Activated CD4-positive, alpha-beta T cell treated with anti-CD3 and anti-CD28 coated beads, Interleukin-2, amount 10 ng/mL, durations not matched to agents 24 days and 14 days (primary cell): ENCODE results near the gene IGF1R. TPM values are rescaled to one million over a fixed set of nuclear protein-coding genes. Genes with fewer than 3 reads are reported as not detected.
"Not testable (repeated sequence)": the region's sequence is repeated elsewhere in the genome, so short reads cannot be mapped to it uniquely, and the experiment has no call there.

ENCODE experiments used
- DNase-seq: peaks from one replicate; pipeline ENCODE4 v3.0.0; 2022
- H3K27ac Mint-ChIP-seq: one replicate; pipeline ENCODE4 v1.8.0; 2022; ENCODE audit warnings: mild to moderate bottlenecking, mixed read lengths
- H3K27me3 Mint-ChIP-seq: one replicate; pipeline ENCODE4 v1.8.0; 2022; ENCODE audit warnings: mixed read lengths
- H3K36me3 Mint-ChIP-seq: one replicate; pipeline ENCODE4 v1.8.0; 2022; ENCODE audit warnings: low read depth, mild to moderate bottlenecking, mixed read lengths
- H3K4me1 Mint-ChIP-seq: one replicate; pipeline ENCODE4 v1.8.0; 2021; ENCODE audit warnings: mixed read lengths
- H3K4me3 Mint-ChIP-seq: one replicate; pipeline ENCODE4 v1.8.0; 2022; ENCODE audit warnings: mild to moderate bottlenecking, moderate library complexity, mixed read lengths
- H3K9me3 Mint-ChIP-seq: one replicate; pipeline ENCODE4 v1.8.0; 2021; ENCODE audit warnings: mixed read lengths
- intact Hi-C: fragments of 100-400 bp; cut with micrococcal nuclease; formaldehyde crosslinking; loops from one replicate; pipeline ENCODE4 v1.15.1; 2023
- total RNA-seq: library from RNA; stranded (reverse); gene quantifications from 2 replicates; pipeline ENCODE4 v1.2.3, GENCODE V29; 2022

The IGF1R gene
- 35.3 and 36.6 TPM in 2 replicates for total RNA-seq

DNA sequence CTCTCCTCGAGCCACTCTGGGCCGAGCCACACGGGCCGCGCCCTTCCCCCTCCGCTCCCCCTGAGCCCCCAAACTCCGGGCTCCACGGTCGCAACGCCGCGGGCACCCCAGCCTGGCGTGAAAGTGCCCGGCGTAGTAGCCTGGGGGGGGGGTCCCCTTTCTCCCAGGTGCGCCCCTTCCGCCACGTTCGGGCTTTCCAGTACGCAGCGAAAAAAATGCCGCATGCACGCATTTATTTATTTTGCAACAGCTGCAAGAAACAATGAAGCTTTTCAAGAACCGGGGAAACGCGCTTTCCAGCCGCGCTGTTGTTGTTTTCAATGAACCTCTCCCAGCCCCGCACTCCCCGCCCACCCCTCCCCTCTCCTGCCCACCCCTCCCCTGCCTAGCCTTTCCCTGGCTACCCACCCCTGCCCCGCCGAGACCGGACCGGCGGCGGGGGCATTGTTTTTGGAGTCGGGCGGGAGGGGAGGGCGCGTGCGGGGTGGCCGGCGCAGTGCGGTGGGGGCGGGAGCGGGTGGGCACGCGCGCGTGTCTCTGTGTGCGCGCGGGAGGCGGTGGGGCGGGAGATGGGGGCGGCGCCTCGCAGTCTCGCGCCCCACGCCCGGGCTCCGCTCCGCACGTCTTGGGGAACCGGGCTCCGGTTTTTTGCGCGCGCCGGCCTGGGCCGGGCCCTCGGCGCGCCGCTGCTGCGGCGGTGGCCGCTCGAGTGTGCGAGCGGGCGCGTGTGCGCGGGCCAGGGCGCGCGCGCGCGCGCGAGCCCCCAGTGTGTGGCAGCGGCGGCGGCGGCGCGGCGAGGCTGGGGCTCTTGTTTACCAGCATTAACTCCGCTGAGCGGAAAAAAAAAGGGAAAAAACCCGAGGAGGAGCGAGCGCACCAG is at the start of gene IGF1R:
Gene IGF1R (plus strand): TSS at position 766 of the 880 bp plus-strand sequence. CDS start 1,043 bp downstream, outside the sequence.
- intact Hi-C loops: loop anchor here (1.0 to 10.0 kb wide), 6 partner anchors 47 to 1954 kb away; partner anchors contain the start of genes ARRDC4, ASB7 and LINS1
- Mint-ChIP-seq H3K9me3 (no peaks in the 10 kb centered on the region), H3K27me3 (peaks cover 55% of the 10 kb centered on the region), H3K4me1 (peaks cover 30% of the 10 kb centered on the region), H3K27ac (peak within 1 kb of the TSS; percentile 95), H3K4me3 (peak within 1 kb of the TSS; percentile 85), H3K36me3 (no peaks in the 10 kb centered on the region)
- DNase-seq: peak; percentile 98

DNA sequence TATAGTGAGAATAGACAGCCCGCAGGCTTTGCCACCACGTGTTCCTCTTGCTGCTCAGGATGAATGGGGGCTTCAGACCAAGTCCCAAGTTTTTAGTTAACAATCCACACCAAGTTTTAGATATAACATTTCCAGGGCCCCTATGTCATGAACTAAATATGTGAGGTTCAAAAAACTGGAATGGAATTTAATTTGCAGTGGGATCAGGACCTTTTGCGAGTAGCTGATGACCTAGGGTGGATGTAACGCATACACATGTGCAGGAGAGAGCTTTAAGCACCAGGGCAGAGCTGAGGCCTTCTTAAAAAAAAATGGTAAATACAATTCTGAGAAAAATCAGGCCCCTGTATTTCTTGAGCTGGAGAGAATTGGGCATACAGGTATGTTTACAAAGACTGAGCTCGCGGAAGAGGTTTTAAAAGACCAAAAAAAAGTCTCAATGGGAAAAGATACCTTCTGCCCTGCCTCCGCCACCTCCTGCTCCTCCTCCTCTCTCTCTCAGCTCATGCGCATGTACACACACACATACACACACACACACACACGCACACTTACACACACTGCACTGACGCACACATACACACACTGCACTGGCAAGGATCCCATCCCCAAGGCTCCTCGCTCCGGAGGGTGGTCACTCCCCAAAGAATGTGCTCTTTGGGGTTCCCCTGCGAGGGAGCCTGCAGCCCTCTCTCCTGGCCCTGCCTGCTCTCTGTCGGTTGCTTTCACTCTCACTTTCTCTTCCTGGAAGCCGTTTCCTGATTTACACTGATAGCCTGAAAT is 48.2 kb upstream of the IGF1R start:
- Mint-ChIP-seq H3K27ac (peak overlapping the region; percentile 88), H3K9me3 (no peaks in the 10 kb centered on the region), H3K36me3 (no peaks in the 10 kb centered on the region), H3K4me1 (peaks cover 15% of the 10 kb centered on the region), H3K4me3 (peak overlapping the region; percentile 87), H3K27me3 (peaks cover 9% of the 10 kb centered on the region)
- intact Hi-C loops: loop anchor here (2.0 kb wide), 1 partner anchor 49 kb away; the partner anchor contains the start of gene IGF1R
- peak; percentile 85 for DNase-seq

DNA sequence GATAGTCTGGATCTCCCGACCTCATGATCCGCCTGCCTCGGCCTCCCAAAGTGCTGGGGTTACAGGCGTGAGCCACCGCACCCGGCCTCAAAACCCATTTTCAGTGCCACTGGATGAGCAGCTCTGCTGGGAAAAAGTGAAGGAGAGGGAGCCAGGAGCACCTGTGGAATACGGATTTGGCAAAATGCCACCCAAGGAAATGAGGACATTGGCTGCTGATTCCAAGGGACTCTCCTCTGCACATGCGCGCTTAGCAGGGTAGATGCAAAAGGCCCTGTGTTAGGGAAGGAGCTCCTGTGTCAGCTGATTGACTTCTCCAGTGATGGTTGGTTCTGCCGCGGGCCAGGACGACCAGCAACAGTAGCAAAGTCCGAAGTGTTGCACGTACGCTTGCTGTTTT is 43.4 kb upstream of the IGF1R start:
- Mint-ChIP-seq H3K27me3 (peaks cover 4% of the 10 kb centered on the region), H3K27ac (no peak overlapping the region), H3K4me3 (no peak overlapping the region), H3K9me3 (no peaks in the 10 kb centered on the region), H3K4me1 (peaks cover 11% of the 10 kb centered on the region), H3K36me3 (no peaks in the 10 kb centered on the region)
- DNase-seq: peak; percentile 40
- intact Hi-C loops: no loop called here

DNA sequence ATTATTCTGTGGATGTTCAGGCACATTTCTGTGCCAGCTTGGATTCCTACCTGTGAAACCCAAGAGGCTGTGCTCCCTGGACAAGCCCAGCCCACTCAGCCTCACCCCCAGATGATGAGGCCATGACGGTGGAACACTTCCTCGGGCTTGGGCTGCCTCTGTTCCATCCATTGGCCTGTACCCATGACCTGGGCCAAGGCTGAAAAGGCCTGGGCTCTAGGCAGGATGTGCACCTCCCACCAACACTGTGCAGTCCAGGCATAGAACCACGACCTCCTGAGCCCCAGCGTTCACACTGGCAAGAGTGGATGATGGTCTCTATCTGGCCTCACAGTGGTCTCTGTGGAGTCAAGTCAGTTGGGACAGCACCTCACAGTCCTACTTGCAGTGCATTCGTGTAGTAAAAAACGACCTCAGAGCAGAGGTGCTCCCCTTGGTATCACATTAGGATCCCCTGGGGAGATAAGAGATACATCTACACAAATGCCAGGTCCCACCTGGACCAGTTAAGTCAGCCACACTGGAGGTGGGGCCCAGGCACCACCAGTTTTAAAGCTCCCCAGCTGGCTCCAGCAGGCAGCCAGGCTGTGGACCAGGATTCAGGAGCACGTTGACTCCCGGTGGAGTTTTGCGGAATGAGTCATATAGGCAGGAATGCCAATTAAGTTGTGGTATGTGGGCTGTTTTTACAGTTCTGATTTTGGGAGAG is 39.0 kb upstream of the IGF1R start:
- Mint-ChIP-seq H3K27me3 (peaks cover 6% of the 10 kb centered on the region), H3K9me3 (no peaks in the 10 kb centered on the region), H3K36me3 (no peaks in the 10 kb centered on the region), H3K4me1 (peaks cover 8% of the 10 kb centered on the region), H3K4me3 (no peak overlapping the region), H3K27ac (no peak overlapping the region)
- peak; percentile 45 for DNase-seq
- intact Hi-C loops: no loop called here

DNA sequence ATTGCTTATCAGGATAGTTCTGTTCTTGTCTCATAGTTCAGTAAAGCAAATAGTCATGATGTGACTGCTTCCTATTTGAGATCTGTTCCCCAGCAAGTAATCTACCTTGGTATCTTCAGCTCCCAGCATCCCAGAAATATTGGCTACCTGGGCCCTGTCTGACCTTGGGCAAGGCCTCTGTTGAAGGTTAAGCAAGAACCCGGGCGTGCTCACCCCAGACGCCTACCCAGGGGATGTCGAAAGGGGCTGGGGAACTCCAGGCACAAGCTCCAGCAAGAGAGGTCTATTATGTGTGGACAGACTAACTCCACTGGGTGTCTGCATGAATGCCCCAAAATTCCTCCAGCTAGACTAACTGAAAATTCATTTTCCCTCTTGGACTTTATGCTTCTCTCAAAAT is 37.3 kb upstream of the IGF1R start:
- intact Hi-C loops: no loop called here
- H3K27me3 Mint-ChIP-seq: peaks cover 3% of the 10 kb centered on the region
- H3K36me3 Mint-ChIP-seq: no peaks in the 10 kb centered on the region
- H3K27ac Mint-ChIP-seq: no peak overlapping the region
- no peaks in the 10 kb centered on the region for H3K9me3 Mint-ChIP-seq
- peak; percentile 32 for DNase-seq
- H3K4me3 Mint-ChIP-seq: no peak overlapping the region
- H3K4me1 Mint-ChIP-seq: peaks cover 6% of the 10 kb centered on the region

DNA sequence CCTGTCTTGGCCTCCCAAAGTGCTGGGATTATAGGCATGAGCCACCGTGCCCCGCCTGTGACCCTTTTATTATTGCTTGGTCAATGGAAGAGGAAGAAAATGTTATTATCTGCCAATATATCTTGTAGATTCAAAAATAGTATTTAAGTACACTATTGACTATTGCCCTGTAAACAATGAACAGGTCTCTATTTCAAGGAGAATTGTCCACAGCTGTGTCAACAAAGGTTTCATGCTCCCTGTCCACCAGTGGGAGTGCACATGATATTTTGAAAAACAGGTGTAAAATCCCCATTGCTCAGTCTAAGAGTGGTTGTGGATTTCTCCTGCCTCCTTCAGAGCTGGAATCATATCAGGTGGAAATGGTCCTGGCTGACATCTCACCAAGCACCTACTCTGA is 36.5 kb upstream of the IGF1R start:
- peak; percentile 42 for DNase-seq
- Mint-ChIP-seq H3K4me1 (peaks cover 6% of the 10 kb centered on the region), H3K27ac (no peak overlapping the region), H3K9me3 (no peaks in the 10 kb centered on the region), H3K36me3 (no peaks in the 10 kb centered on the region), H3K4me3 (no peak overlapping the region), H3K27me3 (peaks cover 3% of the 10 kb centered on the region)
- intact Hi-C loops: no loop called here

DNA sequence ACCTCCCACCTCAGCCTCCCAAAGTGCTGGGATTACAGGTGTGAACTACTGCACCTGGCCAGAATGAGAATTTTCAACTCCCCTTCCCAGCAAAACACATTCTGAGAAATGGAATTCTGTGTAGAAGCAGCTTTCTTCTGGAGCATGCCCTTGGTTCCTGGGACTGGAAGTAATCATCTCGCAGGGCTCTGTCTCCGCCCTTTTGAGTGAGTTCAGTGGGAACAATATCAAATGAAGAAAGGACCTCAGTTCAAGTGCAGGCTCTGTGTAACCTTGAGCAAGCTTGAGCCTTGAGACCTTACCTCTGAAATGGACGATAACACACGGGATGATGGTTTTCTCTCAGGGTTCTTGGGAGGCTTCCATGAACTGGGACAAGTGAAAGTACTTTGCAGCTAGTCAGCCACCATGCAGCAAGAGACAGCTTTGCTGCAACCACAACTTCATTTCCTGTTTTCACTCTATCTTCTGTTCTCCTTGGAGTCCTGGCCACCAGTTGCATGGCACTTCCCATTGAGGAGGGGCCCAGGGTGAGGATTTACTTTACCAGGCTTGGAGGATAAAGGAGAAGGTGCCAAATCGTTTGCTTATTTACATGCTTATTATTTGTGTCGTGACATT is 35.7 kb upstream of the IGF1R start:
- intact Hi-C loops: no loop called here
- no peak overlapping the region for H3K27ac Mint-ChIP-seq
- DNase-seq: peak; percentile 67
- H3K4me3 Mint-ChIP-seq: peak overlapping the region; percentile 23
- H3K36me3 Mint-ChIP-seq: no peaks in the 10 kb centered on the region
- H3K9me3 Mint-ChIP-seq: no peaks in the 10 kb centered on the region
- H3K27me3 Mint-ChIP-seq: peaks cover 3% of the 10 kb centered on the region
- peaks cover 6% of the 10 kb centered on the region for H3K4me1 Mint-ChIP-seq

DNA sequence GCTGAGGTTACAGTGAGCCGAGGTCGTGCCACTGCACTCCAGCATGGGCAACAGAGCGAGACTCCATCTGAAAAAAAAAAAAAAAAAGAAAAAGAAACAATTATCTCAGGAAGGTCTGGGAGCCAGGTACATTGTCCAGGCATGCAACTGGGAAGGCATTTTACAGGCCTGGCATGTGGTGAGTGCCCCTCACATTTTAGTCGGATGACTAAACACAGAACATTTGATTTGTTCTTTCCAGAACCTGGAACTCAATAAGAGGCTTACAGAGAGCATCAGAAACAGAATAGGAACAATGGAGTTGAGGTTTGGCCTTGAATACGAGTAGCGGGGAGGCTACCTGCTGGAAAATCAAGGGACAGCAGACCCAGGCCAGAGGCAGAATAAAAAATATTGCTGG is 33.7 kb upstream of the IGF1R start:
- H3K4me1 Mint-ChIP-seq: peaks cover 6% of the 10 kb centered on the region
- H3K27ac Mint-ChIP-seq: no peak overlapping the region
- intact Hi-C loops: no loop called here
- DNase-seq: no peak
- peaks cover 12% of the 10 kb centered on the region for H3K27me3 Mint-ChIP-seq
- no peaks in the 10 kb centered on the region for H3K9me3 Mint-ChIP-seq
- H3K36me3 Mint-ChIP-seq: no peaks in the 10 kb centered on the region
- no peak overlapping the region for H3K4me3 Mint-ChIP-seq

DNA sequence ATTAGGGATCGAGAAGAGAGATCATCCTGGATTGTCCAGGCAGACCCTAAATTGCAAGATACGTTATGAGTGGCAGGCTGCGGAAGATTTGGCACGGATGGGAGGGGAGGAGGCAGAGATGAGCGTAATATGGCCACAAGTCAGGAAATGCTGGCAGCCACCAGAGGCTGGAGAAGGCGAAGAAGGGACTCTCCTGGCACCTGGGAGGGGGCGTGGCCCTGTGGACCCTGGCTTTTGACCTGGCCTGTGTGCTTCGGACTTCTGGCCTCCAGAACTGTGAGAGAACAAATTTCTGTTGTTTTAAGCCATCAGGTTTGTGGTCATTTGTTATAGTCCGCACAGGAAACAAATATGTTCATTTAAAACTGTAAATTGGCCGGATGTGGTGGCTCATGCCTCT is 31.9 kb upstream of the IGF1R start:
- H3K27me3 Mint-ChIP-seq: peaks cover 21% of the 10 kb centered on the region
- no peak overlapping the region for H3K4me3 Mint-ChIP-seq
- intact Hi-C loops: no loop called here
- H3K27ac Mint-ChIP-seq: no peak overlapping the region
- peaks cover 6% of the 10 kb centered on the region for H3K4me1 Mint-ChIP-seq
- no peaks in the 10 kb centered on the region for H3K36me3 Mint-ChIP-seq
- DNase-seq: peak; percentile 29
- H3K9me3 Mint-ChIP-seq: no peaks in the 10 kb centered on the region

DNA sequence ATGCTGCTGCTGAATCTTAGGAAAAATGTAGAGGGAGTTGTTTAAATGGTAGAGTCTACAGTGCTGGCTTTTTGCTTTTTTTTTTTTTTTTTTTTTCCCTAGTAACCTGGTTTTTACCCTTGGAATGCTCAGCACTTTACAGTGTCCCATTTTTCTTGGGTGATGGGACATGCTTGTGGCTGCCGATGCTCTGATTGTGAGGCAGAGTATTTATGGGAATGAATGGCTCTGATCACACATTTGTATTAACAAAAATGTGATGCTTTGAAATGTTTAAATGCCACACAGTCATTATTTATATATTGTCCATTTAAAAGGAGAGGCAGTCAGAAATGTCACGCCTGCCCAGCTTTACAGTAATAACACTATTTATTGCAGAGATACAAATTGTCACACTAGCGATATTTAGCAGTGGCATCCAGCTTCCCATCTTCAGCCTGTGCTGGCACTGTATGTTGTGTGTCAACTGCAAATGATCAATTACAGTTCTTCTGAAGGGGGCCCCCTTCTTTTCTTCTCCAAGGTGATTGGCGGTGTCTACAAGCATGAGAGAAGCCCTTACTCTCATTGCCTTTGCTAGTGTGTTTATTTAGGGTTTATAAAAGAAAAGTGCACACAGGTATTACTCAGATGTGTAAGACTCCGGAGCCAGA is 30.9 kb upstream of the IGF1R start:
- H3K27ac Mint-ChIP-seq: no peak overlapping the region
- intact Hi-C loops: no loop called here
- peaks cover 5% of the 10 kb centered on the region for H3K4me1 Mint-ChIP-seq
- peaks cover 24% of the 10 kb centered on the region for H3K27me3 Mint-ChIP-seq
- no peaks in the 10 kb centered on the region for H3K9me3 Mint-ChIP-seq
- H3K4me3 Mint-ChIP-seq: no peak overlapping the region
- H3K36me3 Mint-ChIP-seq: no peaks in the 10 kb centered on the region
- peak; percentile 26 for DNase-seq

DNA sequence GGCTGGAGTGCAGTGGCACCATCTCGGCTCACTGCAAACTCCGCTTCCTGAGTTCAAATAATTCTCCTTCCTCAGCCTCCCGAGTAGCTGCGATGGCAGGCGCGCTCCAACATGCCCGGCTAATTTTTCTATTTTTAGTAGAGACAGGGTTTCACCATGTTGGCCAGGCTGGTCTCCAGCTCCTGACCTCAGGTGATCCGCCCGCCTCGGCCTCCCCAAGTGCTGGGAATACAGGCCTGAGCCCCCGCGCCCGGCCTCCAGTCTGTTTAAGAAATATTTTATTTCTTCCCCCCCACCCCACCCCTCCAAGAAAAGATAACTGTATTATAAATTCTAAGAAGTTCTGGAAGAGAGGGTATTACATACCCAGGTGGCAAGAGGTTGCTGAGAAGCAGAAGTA is 29.8 kb upstream of the IGF1R start:
- H3K27ac Mint-ChIP-seq, intact Hi-C loops, H3K4me3 Mint-ChIP-seq, H3K9me3 Mint-ChIP-seq, H3K36me3 Mint-ChIP-seq, DNase-seq, H3K4me1 Mint-ChIP-seq: not testable (repeated sequence)
- peaks cover 29% of the 10 kb centered on the region for H3K27me3 Mint-ChIP-seq

DNA sequence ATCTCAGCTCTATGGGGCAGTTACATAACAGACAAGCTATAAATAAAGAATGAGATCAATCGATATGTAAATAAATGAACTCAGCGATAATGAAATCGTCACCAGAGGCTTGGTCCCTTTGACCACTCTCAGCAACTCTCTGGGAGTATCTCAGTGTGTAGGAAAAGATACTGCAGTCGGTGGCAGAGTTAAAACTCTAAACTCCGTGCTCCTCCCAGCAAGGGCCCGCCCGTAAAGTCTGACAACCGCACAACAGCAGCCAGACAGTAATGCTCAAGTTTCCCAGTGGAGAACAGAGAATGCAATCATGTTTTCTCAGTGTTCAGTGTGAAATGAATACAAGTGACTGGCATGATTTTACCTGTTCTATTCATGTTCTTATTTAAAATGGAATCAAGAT is 28.3 kb upstream of the IGF1R start:
- DNase-seq: peak; percentile 36
- Mint-ChIP-seq H3K4me1 (no peaks in the 10 kb centered on the region), H3K4me3 (no peak overlapping the region), H3K27ac (no peak overlapping the region), H3K27me3 (peaks cover 34% of the 10 kb centered on the region), H3K9me3 (no peaks in the 10 kb centered on the region), H3K36me3 (no peaks in the 10 kb centered on the region)
- intact Hi-C loops: no loop called here

DNA sequence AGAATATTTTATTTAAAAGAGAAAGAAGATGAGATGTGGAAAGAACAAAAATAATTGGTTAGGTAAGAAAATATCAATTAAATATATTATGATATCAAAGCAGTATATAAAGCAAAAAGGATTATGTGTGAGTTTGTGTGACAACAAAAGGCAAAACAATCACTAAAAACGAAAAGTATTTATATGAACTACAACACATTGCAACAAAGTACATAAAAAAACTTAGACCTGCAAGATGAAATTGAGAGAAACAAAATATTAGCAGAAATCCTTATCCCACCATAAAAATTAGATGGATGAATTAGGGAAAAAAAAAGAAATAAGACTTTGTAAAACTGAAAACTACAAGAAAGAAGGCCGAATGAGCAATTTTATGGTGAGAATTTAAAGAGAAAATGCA is 27.3 kb upstream of the IGF1R start:
- Mint-ChIP-seq H3K4me1 (no peaks in the 10 kb centered on the region), H3K4me3 (no peak overlapping the region), H3K27me3 (peaks cover 34% of the 10 kb centered on the region), H3K36me3 (no peaks in the 10 kb centered on the region), H3K27ac (no peak overlapping the region), H3K9me3 (no peaks in the 10 kb centered on the region)
- no peak for DNase-seq
- intact Hi-C loops: no loop called here
